Neural progenitor cell (in vitro differentiated cells): ENCODE measurements around the gene L3MBTL3. TPM values are rescaled to one million over a fixed set of nuclear protein-coding genes. Genes with fewer than 3 reads are reported as not detected.

Source experiments
- DNase-seq: peaks from one replicate; pipeline ENCODE4 v3.0.0-alpha.2; 2016; ENCODE audit warnings: low spot score
- H2AFZ ChIP-seq: fragments of 200-600 bp; sonication (generic); replicated peaks from 2 replicates; pipeline ENCODE4 v1.6.1; 2016; ENCODE audit warnings: antibody characterized with exemption
- H3F3A ChIP-seq: fragments of 200-600 bp; sonication (generic); 2 replicates; pipeline ENCODE4 v1.6.1; 2016; ENCODE audit warnings: antibody characterized with exemption, low read depth
- H3K27ac ChIP-seq: fragments of 200-600 bp; sonication (generic); 2 replicates; pipeline ENCODE4 v1.5.1; 2016; ENCODE audit warnings: mild to moderate bottlenecking
- H3K27me3 ChIP-seq: fragments of 200-600 bp; sonication (generic); 2 replicates; pipeline ENCODE4 v1.6.1; 2016; ENCODE audit warnings: mild to moderate bottlenecking, moderate library complexity
- H3K36me3 ChIP-seq: fragments of 200-600 bp; sonication (generic); 2 replicates; pipeline ENCODE4 v1.5.1; 2016
- H3K4me1 ChIP-seq: fragments of 200-600 bp; sonication (generic); 2 replicates; pipeline ENCODE4 v1.6.1; 2016; ENCODE audit warnings: mixed run types
- H3K4me2 ChIP-seq: fragments of 200-600 bp; sonication (generic); 2 replicates; pipeline ENCODE4 v1.6.1; 2016
- H3K4me3 ChIP-seq: fragments of 200-600 bp; sonication (generic); 2 replicates; pipeline ENCODE4 v1.5.1; 2016
- H3K79me2 ChIP-seq: fragments of 200-600 bp; sonication (generic); 2 replicates; pipeline ENCODE4 v1.6.1; 2016; ENCODE audit warnings: low read depth
- H3K9ac ChIP-seq: fragments of 200-600 bp; sonication (generic); 2 replicates; pipeline ENCODE4 v1.6.1; 2016
- H3K9me3 ChIP-seq: fragments of 200-600 bp; sonication (generic); 2 replicates; pipeline ENCODE4 v1.5.1; 2016; ENCODE audit warnings: low read depth
- H4K20me1 ChIP-seq: fragments of 200-600 bp; sonication (generic); 2 replicates; pipeline ENCODE4 v1.6.1; 2016; ENCODE audit warnings: low read depth
- H3K27ac Mint-ChIP-seq: 3 replicates; pipeline ENCODE4 v1.8.0; 2021; ENCODE audit warnings: mixed read lengths
- H3K27me3 Mint-ChIP-seq: 2 replicates; pipeline ENCODE4 v1.8.0; 2022; ENCODE audit warnings: low read depth, mild to moderate bottlenecking, inconsistent platforms, moderate library complexity, mixed read lengths; ENCODE audit not compliant: insufficient read depth
- H3K36me3 Mint-ChIP-seq: 3 replicates; pipeline ENCODE4 v1.8.0; 2021; ENCODE audit warnings: mixed read lengths
- H3K4me1 Mint-ChIP-seq: 3 replicates; pipeline ENCODE4 v1.8.0; 2021; ENCODE audit warnings: mixed read lengths
- H3K4me3 Mint-ChIP-seq: 3 replicates; pipeline ENCODE4 v1.8.0; 2021; ENCODE audit warnings: mild to moderate bottlenecking, moderate library complexity, mixed read lengths
- H3K9me3 Mint-ChIP-seq: 3 replicates; pipeline ENCODE4 v1.8.0; 2020; ENCODE audit warnings: mixed read lengths
- EZH2 ChIP-seq: fragments of 200-600 bp; sonication (generic); IDR thresholded peaks from 2 replicates; pipeline ENCODE4 v1.6.1; 2017; ENCODE audit warnings: antibody characterized with exemption, mild to moderate bottlenecking, moderate library complexity
- EZH2phosphoT487 ChIP-seq: fragments of 200-600 bp; sonication (generic); IDR thresholded peaks from 2 replicates; pipeline ENCODE4 v1.6.1; 2017; ENCODE audit warnings: antibody characterized with exemption
- total RNA-seq: library from RNA; depleted of rRNA; stranded (reverse); fragments of >200 nt; gene quantifications from 2 replicates; pipeline ENCODE4 v1.2.3, GENCODE V29; 2015; ENCODE audit warnings: low replicate concordance
- TF ChIP-seq, protein P1 (sequence below): fragments of 200-600 bp; sonication (generic); IDR thresholded peaks from 2 replicates; pipeline ENCODE4 v1.5.1; 2017; ENCODE audit warnings: antibody characterized with exemption, mild to moderate bottlenecking

Gene L3MBTL3
- total RNA-seq, 1 donor from 2014 or later = 22.2 TPM

DNA sequence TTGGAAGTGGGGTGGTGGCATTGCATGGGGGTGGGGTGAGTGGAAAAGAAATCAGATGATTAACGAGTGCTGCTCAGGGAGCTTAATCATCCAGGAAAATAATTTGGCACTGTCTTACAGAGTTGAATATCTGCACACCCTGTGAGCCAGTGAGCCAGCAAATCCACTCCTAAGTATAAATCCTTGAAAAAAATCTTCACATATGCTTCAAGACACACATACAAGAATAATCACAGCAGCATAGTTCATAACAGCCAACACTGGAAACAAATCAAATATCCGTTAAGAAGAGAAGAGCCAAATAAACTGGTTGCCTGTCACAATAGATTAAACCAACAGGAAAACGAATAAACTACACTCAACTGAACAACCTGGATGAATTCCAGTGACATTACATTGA, 141.6 kb downstream of the L3MBTL3 start:
- no peaks in the 10 kb centered on the region for H3K9me3 ChIP-seq
- no peak overlapping the region for H2AFZ ChIP-seq
- H3K36me3 Mint-ChIP-seq = peaks cover 3% of the 10 kb centered on the region
- DNase-seq = no peak
- no peak overlapping the region for H3K4me3 Mint-ChIP-seq
- no peaks in the 10 kb centered on the region for H3K36me3 ChIP-seq
- H3K79me2 ChIP-seq = no peaks in the 10 kb centered on the region
- H3K4me2 ChIP-seq = no peak overlapping the region
- no peak overlapping the region for H3K9ac ChIP-seq
- TF ChIP-seq, protein P1, sequence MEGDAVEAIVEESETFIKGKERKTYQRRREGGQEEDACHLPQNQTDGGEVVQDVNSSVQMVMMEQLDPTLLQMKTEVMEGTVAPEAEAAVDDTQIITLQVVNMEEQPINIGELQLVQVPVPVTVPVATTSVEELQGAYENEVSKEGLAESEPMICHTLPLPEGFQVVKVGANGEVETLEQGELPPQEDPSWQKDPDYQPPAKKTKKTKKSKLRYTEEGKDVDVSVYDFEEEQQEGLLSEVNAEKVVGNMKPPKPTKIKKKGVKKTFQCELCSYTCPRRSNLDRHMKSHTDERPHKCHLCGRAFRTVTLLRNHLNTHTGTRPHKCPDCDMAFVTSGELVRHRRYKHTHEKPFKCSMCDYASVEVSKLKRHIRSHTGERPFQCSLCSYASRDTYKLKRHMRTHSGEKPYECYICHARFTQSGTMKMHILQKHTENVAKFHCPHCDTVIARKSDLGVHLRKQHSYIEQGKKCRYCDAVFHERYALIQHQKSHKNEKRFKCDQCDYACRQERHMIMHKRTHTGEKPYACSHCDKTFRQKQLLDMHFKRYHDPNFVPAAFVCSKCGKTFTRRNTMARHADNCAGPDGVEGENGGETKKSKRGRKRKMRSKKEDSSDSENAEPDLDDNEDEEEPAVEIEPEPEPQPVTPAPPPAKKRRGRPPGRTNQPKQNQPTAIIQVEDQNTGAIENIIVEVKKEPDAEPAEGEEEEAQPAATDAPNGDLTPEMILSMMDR = no peak
- no peak for TF ChIP-seq EZH2
- TF ChIP-seq EZH2phosphoT487 = no peak
- no peak overlapping the region for H3K4me3 ChIP-seq
- H3K9me3 Mint-ChIP-seq = peaks cover 4% of the 10 kb centered on the region
- H3K4me1 Mint-ChIP-seq = peaks cover 5% of the 10 kb centered on the region
- no peaks in the 10 kb centered on the region for H4K20me1 ChIP-seq
- no peaks in the 10 kb centered on the region for H3K27me3 ChIP-seq
- no peak overlapping the region for H3K27ac Mint-ChIP-seq
- H3K27ac ChIP-seq = no peak overlapping the region
- no peaks in the 10 kb centered on the region for H3K27me3 Mint-ChIP-seq
- H3F3A ChIP-seq = no peaks in the 10 kb centered on the region
- no peaks in the 10 kb centered on the region for H3K4me1 ChIP-seq

DNA sequence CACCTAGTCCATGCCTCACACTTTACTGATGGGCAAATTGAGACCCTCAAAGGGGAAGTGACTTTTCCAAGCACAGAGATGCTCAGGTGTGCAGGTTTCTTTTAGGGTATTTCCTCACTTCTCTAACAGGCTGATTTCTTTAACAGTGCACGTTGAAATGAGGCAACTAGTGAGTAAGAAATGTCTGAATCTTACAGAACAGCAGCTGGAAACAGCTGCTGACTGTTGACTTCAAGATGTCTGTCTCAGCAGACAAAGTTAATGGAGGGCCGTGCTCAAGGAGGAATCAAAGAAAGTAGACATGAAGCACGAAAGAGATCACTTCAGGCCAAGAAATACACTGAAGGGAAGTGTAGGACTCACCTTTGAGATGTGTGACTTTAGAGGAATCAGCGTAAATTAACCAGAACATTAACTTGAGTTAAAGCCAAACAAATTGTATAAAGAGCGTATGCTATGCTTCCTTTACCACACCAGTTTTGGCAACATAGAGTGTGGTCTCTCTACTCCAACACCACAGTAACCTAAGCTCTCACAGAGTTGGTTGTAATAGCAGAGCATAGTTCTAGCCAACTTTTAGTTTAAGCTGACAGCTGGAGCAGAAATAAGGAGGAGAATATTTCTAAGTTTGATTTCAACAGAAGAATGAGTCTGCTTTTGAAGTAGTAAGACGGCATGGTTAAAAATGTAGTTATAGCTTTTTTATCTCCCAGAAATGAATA, 143.5 kb downstream of the L3MBTL3 start:
- Histone ChIP-seq H3K27ac (no peak overlapping the region), H4K20me1 (no peaks in the 10 kb centered on the region), H3K27me3 (no peaks in the 10 kb centered on the region), H3K4me1 (no peaks in the 10 kb centered on the region), H3K9me3 (no peaks in the 10 kb centered on the region), H3K4me2 (no peak overlapping the region), H2AFZ (no peak overlapping the region), H3K36me3 (no peaks in the 10 kb centered on the region), H3K4me3 (no peak overlapping the region), H3K79me2 (no peaks in the 10 kb centered on the region), H3K9ac (no peak overlapping the region), H3F3A (no peaks in the 10 kb centered on the region)
- TF ChIP-seq EZH2 (no peak), EZH2phosphoT487 (no peak)
- TF ChIP-seq, protein P1 = no peak
- DNase-seq = no peak
- H3K27me3 Mint-ChIP-seq = no peaks in the 10 kb centered on the region
- H3K4me3 Mint-ChIP-seq = no peak overlapping the region
- peaks cover 3% of the 10 kb centered on the region for H3K36me3 Mint-ChIP-seq
- peaks cover 5% of the 10 kb centered on the region for H3K4me1 Mint-ChIP-seq
- H3K27ac Mint-ChIP-seq = no peak overlapping the region
- peaks cover 4% of the 10 kb centered on the region for H3K9me3 Mint-ChIP-seq

DNA sequence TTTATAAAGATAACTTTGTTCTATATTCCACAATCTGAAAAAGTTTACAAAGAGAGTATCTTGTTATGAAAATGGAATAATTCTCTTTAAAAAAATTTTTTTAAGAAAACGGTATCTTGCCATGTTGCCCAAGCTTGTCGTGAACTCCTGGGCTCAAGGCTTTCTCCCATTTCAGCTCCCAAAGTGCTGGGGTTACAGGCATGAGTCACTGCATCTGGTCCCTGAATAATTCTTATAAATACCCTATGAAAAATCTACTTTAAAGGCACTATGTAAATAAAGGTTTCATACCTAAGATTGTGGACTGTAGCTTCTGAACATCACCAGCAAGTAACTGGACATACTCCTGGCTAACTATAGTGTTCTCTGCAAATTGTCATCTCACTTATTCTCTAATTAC, 144.0 kb downstream of the L3MBTL3 start:
- Histone ChIP-seq H3K27me3 (no peaks in the 10 kb centered on the region), H3K4me2 (no peak overlapping the region), H4K20me1 (no peaks in the 10 kb centered on the region), H3K79me2 (no peaks in the 10 kb centered on the region), H2AFZ (no peak overlapping the region), H3F3A (no peaks in the 10 kb centered on the region), H3K4me1 (no peaks in the 10 kb centered on the region), H3K36me3 (no peaks in the 10 kb centered on the region), H3K27ac (no peak overlapping the region), H3K4me3 (no peak overlapping the region), H3K9ac (no peak overlapping the region), H3K9me3 (no peaks in the 10 kb centered on the region)
- H3K4me3 Mint-ChIP-seq = no peak overlapping the region
- H3K9me3 Mint-ChIP-seq = peaks cover 4% of the 10 kb centered on the region
- DNase-seq = no peak
- H3K36me3 Mint-ChIP-seq = peaks cover 3% of the 10 kb centered on the region
- H3K27ac Mint-ChIP-seq = no peak overlapping the region
- H3K27me3 Mint-ChIP-seq = no peaks in the 10 kb centered on the region
- TF ChIP-seq EZH2 (no peak), EZH2phosphoT487 (no peak)
- TF ChIP-seq, protein P1 = no peak
- peaks cover 5% of the 10 kb centered on the region for H3K4me1 Mint-ChIP-seq
